ENCODE measurements around the gene COX10.

The COX10 gene

GRCh38 chr17:14091367-14091766 is 22.1 kb downstream of the COX10 start:
- TF ChIP-seq SIN3A (IDR thresholded peaks at IDR 0.05; ENCODE audit: borderline replicate concordance, insufficient read depth, low read length): no peak
- no peak for TF ChIP-seq FOXP2 (optimal IDR thresholded peaks at IDR 0.05; ENCODE audit: borderline replicate concordance, extremely low read depth, extremely low read length, insufficient read depth)
- TF ChIP-seq POLR2AphosphoS5 (IDR thresholded peaks at IDR 0.05; ENCODE audit: low read depth, low read length): no peak
- TF ChIP-seq REST (IDR thresholded peaks at IDR 0.05; ENCODE audit: insufficient read depth in 1 of 2, low read depth in 2 of 2, low read length in 2 of 2): no peak
- TF ChIP-seq TAF1 (IDR thresholded peaks at IDR 0.05; ENCODE audit: borderline replicate concordance, insufficient read depth, low read length): no peak

DNA sequence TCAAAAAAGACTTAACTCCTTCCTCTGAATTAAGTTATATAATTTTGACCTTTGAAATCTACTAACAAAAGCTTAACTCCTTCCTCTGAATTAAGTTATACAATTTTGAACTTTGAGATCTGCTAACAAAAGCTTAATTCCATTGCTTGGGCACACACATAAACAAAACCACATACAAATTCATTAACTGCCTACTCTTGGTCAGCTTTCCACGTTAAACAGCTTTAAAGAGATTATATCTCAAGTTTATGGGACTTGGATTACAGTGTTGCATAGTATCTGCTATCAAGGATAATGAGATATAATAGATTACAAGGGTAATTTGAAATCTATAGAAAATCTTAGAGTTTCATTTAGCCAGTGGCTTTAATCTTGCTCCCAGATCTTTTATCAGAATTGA is 23.5 kb downstream of the COX10 start:
- TF ChIP-seq FOXP2 (optimal IDR thresholded peaks at IDR 0.05; ENCODE audit: borderline replicate concordance, extremely low read depth, extremely low read length, insufficient read depth): no peak
- TF ChIP-seq TAF1 (IDR thresholded peaks at IDR 0.05; ENCODE audit: borderline replicate concordance, insufficient read depth, low read length): no peak
- TF ChIP-seq POLR2AphosphoS5 (IDR thresholded peaks at IDR 0.05; ENCODE audit: low read depth, low read length): no peak
- no peak for TF ChIP-seq SIN3A (IDR thresholded peaks at IDR 0.05; ENCODE audit: borderline replicate concordance, insufficient read depth, low read length)
- no peak for TF ChIP-seq REST (IDR thresholded peaks at IDR 0.05; ENCODE audit: insufficient read depth in 1 of 2, low read depth in 2 of 2, low read length in 2 of 2)

GRCh38 chr17:14094676-14095601 is 25.6 kb downstream of the COX10 start:
- TF ChIP-seq POLR2AphosphoS5 (IDR thresholded peaks at IDR 0.05; ENCODE audit: low read depth, low read length) (no peak), TAF1 (IDR thresholded peaks at IDR 0.05; ENCODE audit: borderline replicate concordance, insufficient read depth, low read length) (no peak), REST (IDR thresholded peaks at IDR 0.05; ENCODE audit: insufficient read depth in 1 of 2, low read depth in 2 of 2, low read length in 2 of 2) (no peak), SIN3A (IDR thresholded peaks at IDR 0.05; ENCODE audit: borderline replicate concordance, insufficient read depth, low read length) (no peak), FOXP2 (optimal IDR thresholded peaks at IDR 0.05; ENCODE audit: borderline replicate concordance, extremely low read depth, extremely low read length, insufficient read depth) (no peak)

GRCh38 chr17:14095631-14096030 is 26.3 kb downstream of the COX10 start:
- TF ChIP-seq POLR2AphosphoS5 (IDR thresholded peaks at IDR 0.05; ENCODE audit: low read depth, low read length) (no peak), SIN3A (IDR thresholded peaks at IDR 0.05; ENCODE audit: borderline replicate concordance, insufficient read depth, low read length) (no peak), FOXP2 (optimal IDR thresholded peaks at IDR 0.05; ENCODE audit: borderline replicate concordance, extremely low read depth, extremely low read length, insufficient read depth) (no peak), TAF1 (IDR thresholded peaks at IDR 0.05; ENCODE audit: borderline replicate concordance, insufficient read depth, low read length) (no peak), REST (IDR thresholded peaks at IDR 0.05; ENCODE audit: insufficient read depth in 1 of 2, low read depth in 2 of 2, low read length in 2 of 2) (no peak)
